NCI-H1694 treated with DMSO at 0.1 percent for 48 hours (cell line): ENCODE measurements around the gene BIRC6.
"Not testable (repeated sequence)": the region's sequence is repeated elsewhere in the genome, so short reads cannot be mapped to it uniquely, and the experiment has no call there.

Experiments
- DNase-seq: peaks from one replicate; lab custom pipeline; 2025; lab: John Stamatoyannopoulos, UW

The BIRC6 gene

DNA sequence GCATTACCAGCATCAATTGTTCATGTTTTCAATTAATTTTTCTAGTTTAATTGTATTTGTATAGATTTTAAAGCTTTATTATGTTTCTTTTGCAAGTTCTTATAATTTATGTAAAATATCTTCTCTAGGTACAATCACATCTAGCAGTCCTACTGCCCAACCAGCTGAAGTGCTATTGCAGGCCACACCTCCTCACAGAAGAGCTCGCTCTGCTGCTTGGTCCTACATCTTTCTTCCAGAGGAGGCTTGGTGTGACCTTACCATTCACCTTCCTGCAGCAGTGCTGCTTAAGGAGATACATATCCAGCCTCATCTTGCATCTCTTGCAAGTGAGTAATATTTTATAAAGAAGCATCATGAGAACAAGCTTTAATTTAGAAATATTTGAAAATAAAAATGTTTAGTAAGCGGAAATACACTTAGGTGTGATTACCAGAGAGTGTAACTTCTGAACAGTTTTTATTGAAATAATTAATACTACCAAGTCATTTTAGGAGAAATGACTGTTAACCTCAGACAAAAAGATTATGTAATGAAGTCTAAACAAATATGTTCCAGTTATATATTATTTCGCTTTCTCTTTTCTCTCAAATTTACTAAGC is 148.2 kb downstream of the BIRC6 start:
- no peak for DNase-seq

DNA sequence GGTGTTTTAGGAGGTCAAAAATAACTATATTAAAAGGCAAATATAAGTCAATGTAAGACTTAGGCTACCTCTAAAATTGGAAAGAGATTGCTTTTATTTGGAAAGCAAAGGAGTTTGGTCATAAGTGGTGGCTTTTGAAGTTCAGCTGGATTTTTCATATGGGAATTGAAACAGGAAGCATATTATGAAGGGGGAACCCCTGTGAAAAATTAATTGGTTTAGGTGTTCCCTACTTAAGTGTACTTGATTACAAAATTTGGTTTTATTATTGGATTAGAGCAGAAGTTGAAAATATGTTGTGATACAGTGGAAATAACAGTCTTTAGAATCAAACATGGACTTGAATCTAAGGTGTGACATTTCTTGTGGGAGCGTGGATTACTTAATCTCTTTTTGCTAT is 149.6 kb downstream of the BIRC6 start:
- no peak for DNase-seq

DNA sequence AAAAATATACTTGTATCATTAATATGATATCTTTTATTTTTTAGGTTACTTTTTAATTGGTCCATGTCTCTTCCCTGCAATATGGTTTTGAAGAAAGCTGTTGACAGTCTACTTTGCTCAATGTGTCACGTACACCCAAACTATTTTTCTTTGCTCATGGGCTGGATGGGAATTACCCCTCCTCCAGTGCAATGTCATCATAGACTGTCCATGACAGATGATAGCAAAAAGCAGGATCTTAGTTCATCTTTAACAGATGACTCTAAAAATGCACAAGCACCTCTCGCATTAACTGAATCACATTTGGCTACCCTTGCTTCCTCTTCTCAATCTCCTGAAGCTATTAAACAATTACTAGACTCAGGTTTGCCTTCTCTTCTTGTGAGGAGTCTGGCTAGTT is 158.1 kb downstream of the BIRC6 start:
- no peak for DNase-seq

DNA sequence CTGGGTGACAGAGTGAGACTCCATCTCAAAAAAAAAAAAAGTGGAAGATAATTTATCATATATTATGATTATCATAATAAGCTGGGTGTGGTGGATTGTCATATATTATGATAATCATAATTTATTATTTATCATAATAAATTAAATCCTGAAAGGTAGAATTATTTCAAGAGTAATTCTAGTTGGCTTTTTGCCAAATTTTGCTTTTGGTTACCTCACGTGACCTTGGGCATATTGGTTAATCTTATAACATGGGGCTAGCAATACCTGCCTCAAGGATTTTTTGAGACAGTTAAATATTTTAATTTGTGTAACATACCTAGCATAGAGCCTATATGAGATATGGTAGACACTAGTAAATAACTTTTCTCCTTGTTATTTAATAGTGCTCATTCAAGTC is 159.7 kb downstream of the BIRC6 start:
- no peak for DNase-seq

DNA sequence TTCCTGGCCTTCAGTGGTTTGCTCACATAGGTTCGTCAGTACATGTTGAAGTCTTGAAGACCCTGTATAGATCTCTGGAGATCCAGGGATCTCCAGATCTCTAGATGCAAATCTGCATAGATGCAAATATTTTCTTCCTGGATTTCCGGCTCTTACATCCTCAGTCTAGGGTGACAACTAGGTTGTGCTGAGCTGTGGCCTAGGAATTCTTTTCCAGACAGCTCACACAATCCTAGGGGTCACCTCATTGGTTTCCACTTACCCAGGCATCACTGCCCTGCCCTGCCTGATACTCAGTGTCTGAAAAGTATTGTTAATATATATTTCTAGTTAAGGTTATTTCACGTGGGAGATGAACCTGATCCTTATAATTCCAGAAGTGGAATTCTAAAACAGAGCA is 165.9 kb downstream of the BIRC6 start:
- DNase-seq, result no peak

DNA sequence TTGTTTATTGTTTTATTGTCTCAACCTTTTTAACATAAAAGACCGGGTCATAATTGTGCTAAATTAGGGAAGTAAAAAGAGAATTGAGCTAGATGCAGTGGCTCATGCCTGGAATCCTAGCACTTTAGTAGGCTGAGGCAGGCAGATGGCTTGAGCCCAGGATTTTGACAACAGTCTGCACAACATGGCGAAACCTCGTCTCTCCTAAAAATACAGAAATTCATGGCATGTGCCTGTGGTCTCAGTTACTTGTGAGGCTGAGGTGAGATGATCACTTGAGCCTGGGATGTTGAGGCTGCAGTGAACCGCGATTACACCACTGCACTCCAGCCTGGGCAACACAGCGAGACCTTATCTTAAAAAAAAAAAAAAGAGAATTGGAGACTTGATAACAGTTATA is 166.9 kb downstream of the BIRC6 start:
- no peak for DNase-seq

DNA sequence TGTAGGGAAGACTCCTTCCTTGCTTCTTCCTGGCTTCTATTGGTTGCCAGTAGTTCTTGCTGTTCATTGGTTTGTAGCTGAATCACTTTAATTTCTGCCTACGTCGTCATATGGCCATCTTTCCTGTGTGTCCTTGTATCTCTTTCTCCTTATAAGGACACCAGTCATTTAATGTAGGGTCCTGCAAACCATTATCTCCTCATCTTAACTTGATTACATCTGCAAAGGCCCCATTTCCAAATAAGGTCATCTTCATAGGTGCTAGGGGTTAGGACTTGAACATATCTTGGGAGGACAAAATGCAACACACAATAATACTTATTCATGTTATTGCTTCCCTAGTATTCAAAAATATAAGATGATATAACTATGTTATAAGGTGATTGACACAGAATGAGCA is 175.5 kb downstream of the BIRC6 start:
- DNase-seq, result no peak

DNA sequence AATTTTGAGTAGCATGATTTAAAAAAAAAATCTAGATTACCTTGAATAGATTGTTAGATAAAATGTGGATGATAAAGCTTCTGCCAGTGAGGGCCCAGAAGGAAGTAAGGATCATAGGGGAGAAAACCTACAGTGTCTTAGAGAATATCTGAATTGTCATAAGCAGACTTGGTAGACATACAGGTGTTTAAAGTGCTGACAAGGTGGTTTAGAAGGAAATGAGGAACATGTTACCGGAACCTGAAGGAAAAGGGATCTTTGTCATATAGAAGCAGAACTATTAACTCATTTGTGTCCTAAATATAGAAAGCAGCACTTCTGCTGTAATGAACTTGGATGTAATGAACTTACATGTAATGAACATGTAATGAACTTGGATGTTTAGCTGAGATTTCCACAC is 176.1 kb downstream of the BIRC6 start:
- no peak for DNase-seq

DNA sequence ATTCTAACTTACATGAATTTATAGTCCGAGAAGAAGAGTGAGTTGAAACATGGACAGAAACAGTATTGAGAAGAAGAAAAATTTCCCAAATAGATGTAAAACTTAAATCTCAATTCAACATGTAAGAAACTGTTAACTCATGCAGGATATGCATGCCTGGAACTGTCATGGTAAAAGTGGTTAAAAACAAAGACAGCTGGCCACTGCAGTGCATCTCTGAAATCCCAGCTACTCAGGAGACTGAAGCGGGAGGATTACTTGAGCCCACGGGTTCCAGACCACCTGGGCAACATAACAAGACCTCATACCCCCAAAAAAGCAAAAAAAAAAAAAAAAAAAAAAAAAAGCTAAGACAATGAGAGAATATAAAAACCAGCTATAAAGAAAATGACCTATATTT is 178.0 kb downstream of the BIRC6 start:
- no peak for DNase-seq

DNA sequence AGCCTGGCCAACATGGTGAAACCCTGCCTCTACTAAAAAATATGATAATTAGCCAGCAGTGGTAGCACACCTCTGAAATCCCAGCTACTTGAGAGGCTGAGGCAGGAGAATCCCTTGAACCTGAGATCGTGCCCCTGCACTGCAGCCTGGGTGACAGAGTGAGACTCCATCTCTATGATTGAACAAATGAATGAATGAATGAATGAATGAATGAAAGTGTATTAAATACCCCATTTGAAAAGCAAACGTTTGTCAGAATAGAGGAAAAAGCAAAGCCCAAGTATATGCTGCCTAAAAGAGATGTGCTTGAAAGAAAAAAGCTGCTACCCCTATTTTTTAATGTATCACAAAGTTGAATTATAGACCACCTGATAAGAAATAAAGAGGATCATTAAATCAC is 181.9 kb downstream of the BIRC6 start:
- DNase-seq, result no peak

DNA sequence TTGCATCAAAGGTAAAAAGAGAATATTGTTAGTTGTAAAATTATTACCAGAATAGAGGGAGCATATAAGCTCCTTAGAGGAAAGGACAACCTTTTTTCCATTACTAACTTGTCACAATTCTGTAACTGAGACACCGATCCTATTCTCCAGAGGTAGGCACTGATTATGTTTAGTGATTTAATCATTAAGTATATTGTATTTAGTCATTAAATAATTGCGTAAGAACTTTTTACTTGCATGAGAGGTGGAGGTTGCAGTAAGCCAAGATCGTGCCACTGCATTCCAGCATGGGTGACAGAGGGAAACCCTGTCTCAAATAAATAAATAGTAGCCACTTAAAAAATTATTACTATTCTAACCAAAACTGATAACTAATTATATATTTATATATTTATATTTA is 195.7 kb downstream of the BIRC6 start:
- not testable (repeated sequence) for DNase-seq

DNA sequence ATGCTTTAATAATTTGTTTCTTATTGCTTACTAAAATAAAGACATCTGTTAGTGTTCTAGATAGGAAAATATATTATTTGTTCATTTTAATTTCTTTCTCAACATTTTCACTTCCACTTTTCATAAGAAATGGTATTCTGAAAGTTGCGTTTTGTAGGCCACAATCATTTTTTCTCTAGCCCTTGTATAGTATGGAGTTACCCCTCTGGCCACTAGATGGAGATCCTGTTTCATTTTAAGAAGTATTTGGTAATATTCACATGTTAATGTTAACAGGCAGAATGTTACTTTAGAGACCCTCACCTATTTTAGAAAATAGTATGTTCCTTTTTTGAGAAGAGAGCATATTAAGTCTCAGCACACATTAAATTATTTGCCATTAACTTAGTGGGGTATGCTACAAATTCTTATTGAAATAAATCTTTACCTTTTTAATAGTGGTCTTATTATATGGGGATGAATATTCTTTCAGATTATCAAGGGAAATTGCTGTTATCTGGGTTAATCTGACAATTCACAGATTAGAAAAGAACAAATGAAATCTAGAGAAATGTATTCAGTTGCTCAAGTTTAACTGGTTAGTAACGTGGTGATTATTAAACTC is 197.1 kb downstream of the BIRC6 start:
- DNase-seq, result peak; percentile 72

DNA sequence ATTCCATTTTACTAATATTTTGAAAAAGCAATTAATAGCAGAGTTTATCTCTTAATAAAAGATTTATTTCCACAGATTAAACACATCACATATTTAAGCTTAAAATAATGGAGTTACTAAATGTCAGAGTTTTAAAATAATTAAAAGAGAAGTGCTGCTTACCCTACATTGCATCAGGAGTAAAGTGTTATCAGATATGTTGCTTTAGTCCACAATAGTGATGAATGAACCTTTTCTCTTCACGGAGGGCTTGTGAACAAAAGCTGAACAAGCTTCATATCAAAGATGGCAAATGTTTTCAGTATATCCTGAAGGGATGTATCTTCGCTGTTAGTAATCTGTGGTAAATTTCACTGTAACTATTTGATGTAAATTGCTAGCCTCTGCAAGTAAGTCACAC is 201.7 kb downstream of the BIRC6 start:
- DNase-seq, result no peak

DNA sequence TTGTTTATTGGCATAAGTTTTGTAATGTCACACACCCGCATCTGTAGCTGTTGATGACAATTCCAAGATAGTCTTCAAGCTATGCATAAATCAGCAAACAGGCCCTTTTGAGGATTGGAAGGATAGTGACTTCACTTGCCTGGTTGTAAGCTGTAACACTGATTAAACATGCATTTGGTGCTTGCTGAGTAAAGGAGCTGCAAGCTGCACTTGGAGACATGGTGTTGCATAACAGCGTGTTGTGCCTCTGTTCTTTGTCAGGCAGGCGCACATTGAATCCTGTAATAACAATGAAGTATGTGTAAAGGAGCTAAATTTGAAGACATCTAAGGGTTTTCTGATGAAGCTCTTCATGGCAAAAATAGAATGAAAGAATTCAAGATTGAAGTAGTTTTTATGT is 202.3 kb downstream of the BIRC6 start:
- no peak for DNase-seq

DNA sequence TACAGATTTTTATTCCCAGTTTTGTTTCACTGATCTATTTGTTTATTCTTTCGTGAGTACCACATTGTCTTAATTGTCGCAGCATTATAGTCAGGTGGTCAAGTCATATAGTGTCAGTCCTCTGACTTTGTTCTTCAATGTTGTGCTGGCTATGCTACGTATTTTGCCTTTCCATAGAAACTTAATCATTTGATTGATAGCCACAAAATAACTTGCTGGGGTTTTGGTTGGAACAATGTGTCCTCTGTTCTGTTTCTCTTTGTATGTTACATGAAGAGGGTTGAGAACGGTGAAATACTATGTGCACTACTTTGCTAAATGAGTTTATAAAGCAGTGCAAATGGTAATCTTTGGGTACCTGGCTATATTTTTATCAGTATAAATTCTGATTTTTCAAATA is 206.1 kb downstream of the BIRC6 start:
- no peak for DNase-seq

DNA sequence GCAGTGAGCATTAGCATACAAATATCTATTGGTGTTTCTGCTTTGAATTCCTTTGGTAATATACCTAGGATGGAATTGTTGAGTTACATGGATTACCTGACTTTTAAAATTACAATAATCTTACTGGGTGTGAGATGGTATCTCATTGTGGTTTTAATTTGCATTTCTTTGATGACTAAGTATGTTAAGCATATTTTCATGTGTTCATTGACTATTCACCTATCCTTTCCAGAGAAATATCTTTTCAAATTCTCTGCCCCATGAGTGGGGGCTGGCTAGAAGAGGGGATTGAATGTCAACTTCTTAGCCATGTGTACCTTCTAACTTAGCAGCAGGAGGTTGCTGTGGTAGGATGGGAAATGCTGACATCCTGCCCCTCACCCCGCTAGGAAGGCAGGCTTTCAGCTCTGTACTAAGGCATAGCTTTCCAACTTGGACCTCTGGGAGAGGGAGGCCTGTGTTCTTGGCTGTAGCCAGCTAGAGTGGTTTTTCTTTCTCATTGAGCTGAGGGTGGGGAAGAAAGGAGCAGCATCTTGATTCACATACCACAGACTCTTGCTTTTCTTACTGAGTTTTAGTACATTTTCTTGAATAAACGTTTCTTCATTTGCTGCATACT is 207.7 kb downstream of the BIRC6 start:
- DNase-seq, result no peak

DNA sequence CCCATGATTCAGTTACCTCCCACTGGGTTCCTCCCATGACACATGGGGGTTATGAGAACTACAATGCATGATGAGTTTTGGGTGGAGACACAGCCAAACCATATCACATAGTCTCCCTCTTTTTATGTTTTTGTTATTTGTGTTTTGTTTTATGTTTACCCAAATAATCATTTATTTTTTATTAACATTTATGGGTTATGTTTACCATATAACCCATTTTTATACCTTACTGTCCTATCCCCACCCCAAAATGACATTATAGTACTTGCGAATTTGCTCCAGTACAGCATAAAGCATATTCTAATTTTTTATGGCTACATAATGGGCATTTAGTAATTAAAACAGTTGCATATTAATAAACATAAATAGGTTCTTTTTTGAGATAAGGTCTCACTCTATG is 209.1 kb downstream of the BIRC6 start:
- DNase-seq, result no peak

DNA sequence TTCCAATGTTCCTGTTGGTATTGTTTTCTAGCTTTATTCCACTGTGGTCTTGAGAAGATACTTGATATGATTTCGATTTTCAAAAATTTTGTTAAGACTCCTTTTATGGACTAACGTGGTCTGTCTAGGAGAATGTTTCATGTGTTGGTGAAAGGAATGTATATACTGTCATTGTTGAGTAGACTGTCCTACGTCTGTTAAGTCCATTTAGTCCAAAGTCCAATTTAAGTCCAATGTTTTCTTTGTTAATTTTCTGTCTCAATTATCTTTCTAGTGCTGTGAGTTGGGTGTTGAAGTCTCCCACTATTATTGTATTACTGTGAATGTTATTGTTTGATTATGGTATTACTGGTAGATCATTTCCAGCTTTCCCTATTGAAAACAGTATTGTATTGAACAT is 215.2 kb downstream of the BIRC6 start:
- no peak for DNase-seq

DNA sequence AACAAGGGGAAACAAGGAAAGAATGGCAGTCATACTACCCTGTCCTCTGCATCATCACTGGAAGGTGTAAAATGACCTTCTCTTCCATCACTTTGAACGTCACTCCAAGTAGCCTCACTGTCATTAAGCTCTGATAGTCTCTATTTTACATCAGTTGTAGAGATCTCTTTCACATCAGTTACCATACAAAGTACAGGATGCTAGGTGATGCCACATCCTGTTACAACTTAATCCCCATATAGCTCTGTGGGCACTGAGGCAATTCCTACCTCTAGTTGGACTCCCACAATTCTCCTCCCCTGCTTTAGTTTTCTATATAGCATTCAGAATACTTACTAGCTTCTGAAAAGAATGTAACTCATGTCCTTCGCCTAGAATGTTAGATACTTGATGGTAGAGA is 215.9 kb downstream of the BIRC6 start:
- no peak for DNase-seq

DNA sequence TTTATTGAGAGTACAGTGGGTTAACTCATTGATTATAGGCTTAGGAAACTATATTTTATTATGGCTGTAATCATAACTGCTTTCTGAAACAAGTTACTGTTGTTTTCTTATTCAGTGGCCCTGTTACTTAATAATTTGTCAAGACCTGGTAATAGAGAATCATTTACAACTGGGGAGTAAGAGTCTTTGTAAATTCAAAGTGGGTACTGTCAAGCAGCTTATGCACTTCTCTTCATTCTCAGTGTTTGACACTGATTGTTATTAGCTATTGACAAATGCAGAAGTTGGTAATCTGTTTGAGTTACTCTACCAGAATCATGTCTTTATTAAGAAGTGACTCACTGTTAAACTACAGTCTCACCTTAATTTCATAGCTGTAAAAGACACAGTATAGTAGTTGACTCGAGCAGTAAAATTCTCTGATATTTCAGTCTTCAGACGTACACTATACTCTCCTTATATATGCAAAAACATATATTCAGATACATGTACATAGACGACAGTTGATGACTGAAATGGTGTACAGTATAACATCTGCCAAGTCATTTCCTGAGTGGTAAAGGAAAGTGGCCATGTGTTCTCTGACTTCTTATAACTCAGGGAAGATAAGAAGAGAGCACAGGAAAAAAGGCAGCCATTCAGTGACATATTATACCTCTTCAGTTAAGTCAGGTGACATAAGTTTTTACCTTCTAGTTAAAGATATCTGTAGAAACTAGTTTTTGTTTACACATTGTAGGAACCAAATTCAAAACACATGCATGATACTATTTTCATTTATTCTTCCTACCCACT is 235.0 kb downstream of the BIRC6 start:
- DNase-seq, result no peak

DNA sequence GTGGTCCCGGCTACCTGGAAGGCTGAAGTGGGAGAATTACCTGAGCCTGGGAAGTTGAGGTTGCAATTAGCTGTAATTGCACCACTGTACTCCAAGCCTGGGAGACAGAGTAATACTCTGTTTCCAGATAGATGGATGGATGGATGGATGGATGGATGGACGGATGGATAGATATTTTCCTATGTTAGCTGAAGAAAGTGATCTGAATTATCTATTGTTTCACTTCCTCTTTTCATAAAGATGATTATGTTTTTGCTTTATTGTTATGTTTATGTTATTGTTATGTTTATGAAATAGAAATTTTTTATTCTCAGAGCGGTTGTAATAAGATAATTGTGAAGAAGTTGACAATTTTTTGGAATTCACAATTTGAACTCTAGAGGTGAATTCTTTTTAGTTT is 237.8 kb downstream of the BIRC6 start:
- DNase-seq, result no peak

DNA sequence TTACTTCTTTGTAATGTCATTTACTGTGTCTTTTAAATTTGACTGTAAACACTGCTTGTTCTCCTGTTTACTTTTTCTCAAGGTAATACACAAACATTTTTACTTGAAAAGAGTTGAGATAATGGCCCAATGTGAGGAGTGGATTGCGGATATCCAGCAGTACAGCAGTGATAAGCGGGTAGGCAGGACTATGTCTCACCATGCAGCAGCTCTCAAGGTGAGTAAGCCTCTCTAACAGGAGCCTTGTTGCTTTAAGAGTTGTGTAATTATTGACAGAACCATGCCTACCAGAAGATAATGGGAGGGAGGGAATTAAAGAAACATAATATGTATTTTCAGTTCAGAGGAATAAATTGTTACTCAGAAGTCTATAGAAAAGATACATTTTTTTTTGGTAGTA is 254.5 kb downstream of the BIRC6 start:
- no peak for DNase-seq

DNA sequence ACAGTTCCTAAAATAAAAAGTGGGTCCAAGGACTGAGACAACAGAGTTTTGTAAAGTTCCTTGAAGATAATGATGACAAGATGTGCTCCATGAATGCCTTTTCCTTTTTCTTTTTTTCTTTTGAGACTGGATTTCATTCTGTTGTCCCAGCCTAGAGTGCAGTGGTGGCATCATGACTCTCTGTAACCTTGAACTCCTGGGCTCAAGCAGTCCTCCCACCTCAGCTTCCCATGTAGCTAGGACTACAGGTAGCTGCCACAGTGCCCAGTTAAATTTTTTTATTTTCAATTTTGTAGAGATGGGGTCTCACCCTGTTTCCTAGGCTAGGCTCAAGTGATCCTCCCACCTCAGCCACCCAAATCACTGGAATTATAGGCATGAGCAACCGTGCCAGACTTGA is 254.9 kb downstream of the BIRC6 start:
- no peak for DNase-seq
